HG02943 (cell line): ENCODE results near the gene KLF16.

Experiments used
- ATAC-seq: cut with Tn5 transposase; IDR thresholded peaks from one replicate; pipeline ENCODE4 v1.9.1; 2021; ENCODE audit warnings: mild to moderate bottlenecking, low read depth, moderate library complexity; ENCODE audit not compliant: unreplicated experiment

The KLF16 gene

GRCh38 chr19:1871630-1872029 is 8.3 kb upstream of the KLF16 start:
- ATAC-seq = no peak

DNA sequence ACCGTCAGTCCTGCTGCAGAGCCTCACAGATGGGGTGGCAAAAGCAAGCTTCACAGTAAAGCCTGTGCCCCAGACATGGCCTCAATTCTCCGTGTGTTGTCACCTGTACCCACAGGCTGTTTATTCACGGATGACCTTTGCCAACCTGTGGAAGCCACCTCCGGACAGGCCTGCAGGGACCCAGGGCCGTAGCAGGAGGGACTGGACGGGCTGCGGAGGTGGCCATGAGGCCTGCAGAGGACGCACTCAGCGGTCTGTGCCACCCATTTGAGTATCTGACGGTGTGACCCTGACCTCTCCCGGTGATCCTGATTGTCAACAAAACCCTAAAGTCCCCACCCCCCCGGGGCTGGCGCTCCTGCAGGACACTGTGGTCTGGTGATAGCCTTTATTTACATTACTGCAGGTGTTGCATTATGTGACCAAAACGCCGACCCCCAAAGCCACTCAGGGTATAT is 7.8 kb upstream of the KLF16 start:
- ATAC-seq = no peak

DNA sequence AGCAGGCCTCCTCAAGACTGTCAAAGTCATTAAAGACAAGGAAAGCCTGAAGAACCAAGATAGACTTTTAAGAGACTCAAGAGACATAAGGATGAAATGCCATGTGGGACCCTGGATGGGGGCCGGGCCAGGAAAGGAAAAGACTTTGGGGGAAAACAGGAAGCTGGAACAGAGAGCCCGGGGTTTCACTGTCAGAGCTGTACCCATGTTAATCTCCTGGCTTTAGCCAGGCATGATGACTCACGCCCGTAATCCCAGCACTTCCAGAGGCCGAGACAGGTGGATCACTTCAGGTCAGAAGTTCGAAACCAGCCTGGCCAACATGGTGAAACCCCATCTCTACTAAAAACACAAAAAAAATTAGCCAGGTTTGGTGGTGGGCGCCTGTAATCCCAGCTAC is 5.6 kb upstream of the KLF16 start:
- ATAC-seq = no peak

- ATAC-seq = no peak
These were observed 4.0 kb upstream of the KLF16 start for GRCh38 chr19:1867349-1867724.

- no peak for ATAC-seq
These were observed 3.4 kb upstream of the KLF16 start for GRCh38 chr19:1866693-1867348.

- ATAC-seq = no peak
These were observed 2.0 kb upstream of the KLF16 start for GRCh38 chr19:1865172-1866010.

DNA sequence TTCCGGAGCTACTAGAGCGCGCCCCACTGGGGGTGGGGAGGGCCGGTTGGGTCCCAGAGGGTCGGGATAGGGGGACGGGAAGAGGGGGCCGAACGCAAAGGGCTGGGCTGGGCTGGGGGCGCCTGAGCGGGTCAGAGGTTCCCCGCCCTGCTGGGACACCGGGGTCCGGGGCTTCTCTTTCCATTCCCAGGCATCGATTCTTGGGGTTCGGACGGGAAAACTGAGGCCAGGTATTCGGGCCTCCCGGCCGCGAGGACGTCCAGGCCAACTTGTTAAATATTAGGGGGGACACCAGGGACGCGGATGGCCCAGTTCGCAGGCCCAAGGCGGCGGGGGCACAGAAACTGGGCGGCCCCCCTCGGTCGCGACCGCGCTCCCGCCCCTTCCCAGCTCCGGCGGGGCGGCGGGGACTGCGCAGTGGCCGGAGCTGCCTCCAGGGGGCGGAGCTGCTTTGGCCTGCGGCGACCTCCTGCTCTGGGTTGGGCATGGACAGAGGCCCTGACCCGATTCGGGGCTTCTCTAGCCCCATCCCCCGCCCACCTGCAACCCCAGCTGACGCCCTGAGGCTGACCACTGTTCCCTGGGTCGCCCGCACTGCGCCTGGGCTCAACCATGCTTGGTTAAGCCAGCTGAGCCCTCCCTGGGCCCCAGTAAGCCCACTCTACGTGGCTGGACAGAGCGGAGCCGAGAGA is 1.2 kb upstream of the KLF16 start:
- ATAC-seq = no peak

- peak; percentile 51 for ATAC-seq
These were observed 480 bp upstream of the KLF16 start for GRCh38 chr19:1863638-1864479.

- ATAC-seq = peak; percentile 10
These were observed 703 bp downstream of the KLF16 start for GRCh38 chr19:1862424-1863327.

- no peak for ATAC-seq
These were observed 1.3 kb downstream of the KLF16 start for GRCh38 chr19:1862068-1862423.

DNA sequence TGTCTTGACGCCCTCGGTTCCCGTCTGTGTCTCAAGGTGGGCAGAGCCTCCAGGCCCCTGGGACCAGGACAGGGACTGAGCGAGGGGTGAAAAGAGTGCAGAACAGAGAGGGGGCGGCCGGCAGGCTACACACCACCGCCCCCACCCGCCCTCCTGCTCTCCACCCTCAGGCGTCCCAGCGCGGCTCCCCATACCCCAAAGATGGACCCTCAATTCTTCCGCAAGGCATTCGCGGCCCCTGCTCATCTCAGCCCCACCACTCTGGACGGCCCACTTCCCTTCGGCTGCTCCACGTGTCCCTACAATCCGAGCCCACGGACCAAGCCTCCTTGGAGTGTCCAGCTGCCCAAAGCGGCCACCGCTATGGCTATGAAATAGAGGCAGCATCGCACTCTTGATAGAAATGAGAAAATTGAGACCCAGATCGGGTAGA is 1.8 kb downstream of the KLF16 start:
- ATAC-seq = no peak

- ATAC-seq = no peak
These were observed 2.4 kb downstream of the KLF16 start for GRCh38 chr19:1860821-1861598.

- no peak for ATAC-seq
These were observed 3.2 kb downstream of the KLF16 start for GRCh38 chr19:1860042-1860775.

DNA sequence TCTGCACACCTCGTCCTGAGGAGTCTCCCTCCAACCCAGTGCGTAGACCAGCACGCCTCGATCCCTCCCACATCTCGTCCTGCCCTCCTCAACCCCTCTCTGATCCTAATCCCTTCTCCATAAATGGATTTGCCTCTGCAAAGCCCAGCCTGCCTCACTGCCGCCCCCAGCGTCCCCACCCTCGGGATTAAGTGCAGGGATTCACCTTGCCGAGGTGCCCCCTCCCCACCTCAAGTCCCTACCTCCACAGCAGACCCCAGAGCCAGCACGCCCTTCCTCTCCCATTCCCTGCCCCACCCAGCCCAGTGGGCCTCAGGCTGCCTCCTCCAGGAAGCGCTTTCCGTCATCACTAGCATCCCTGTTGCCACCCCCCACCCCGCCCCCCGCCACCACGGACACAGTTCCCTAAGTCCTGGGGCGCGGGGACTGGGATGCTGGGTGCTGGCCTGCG is 4.0 kb downstream of the KLF16 start:
- ATAC-seq = no peak

DNA sequence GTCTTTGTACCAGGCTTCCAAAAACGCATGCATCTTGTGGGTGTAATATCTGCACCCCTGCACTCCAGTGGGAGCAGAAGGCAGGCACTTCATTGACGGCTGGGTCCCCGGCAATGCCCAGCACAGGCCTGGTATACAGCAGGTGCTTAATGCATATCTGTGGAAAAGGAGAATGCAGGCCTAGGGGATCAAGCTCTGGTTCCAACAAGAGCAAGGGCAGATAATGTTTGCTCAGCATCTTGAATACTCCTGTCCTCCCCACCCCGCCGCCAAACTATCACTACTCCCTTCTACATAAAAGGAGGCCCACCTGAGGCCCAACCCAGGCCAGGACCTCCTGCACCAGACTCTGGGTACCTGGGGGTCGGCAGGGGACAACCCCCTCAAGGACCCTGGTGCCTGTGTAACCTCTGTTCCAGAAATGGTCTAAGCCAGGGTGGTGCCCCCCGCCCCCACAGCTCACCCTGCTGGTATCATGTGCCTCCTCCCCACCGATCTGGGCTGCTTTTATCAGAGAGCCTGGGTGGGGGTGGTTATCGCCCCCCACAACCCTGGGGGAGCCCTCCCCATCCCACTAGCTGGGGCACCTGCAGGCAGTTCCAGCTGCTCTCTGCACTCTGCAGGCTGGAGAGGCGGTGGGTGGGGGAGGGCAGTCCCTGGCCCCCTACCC is 4.8 kb downstream of the KLF16 start:
- no peak for ATAC-seq

DNA sequence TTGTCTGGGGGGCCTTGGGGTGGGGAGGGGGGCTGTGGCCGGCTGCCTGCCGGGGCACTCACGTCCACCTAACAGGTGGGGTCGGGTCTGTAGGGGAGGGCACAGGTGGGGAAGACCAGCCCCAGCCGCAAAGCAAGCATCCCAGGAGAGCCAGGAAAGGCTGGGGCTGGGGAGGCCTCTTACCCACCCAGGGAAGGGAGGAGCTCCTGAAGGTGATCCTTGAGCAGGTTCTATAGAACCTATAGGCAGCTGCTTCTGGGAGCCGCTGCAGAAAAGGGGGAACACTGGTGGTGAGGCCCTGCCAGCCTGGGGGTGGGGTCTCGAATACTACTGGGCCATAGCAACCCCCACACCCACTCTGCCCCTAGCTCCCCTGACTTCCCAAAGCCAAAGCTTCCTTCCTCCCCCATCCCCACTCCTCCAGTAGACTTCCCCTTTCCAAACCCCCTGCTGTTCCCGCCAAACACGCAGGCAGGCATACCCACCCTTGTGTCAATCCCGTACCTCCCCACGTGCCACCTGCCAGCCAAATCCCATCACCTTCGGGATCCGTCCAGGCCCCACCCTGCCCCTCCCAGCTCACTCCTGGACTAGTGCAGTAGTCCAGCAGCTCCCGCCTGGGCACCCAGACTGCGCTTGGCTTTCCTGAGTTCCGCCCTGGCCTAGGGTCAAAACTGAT is 5.6 kb downstream of the KLF16 start:
- ATAC-seq = no peak
